ENCODE results near the gene OST4.
A peak's percentile ranks its signal among the peaks of the same experiment; 100 is the strongest.
"Not testable (repeated sequence)": the region's sequence is repeated elsewhere in the genome, so short reads cannot be mapped to it uniquely, and the experiment has no call there.

OST4 gene

DNA sequence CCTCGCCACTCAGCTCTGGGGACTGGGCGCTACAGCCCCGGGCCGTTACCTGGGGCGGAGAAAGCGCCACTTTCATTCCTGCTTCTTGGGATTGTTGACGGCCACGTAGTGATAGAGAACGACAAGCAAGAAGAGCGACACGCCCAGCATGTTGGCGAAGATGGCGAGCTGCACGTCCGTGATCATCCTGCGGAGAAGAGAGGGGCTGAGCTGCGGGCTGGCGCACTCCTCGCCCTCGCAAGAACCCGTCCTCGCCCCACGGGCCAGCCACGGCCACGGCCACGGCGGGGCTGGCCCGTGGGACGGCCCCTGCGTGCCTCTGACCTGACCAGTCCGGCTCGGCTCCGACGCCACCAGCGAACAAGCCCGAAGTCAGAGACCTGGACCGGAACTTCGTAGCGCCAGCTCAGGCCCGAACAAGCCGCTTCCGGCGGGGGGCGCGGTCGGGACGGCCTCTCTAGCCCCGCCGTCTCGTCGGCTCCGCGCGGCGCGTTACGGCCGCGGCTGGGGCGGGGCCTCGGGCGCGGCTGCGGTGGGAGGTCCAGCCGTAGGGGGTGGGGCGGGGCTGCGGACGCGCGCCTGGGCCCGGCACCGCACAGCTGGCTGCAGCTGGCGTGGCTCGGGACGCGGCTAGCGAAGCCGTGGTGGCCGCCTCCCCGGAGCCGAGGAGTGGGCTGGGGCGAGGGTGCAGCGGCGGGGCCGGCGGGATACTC is at the start of gene OST4:
OST4 (minus strand) TSS at position 378 of the 713 bp plus-strand sequence.
- peak within 1 kb of the TSS; percentile 98 for H3K4me3 Mint-ChIP-seq
- H3K9me3 Mint-ChIP-seq, result no peaks in the 10 kb centered on the region
- H3K36me3 Mint-ChIP-seq (ENCODE audit: low read depth), result peaks cover 39% of the 10 kb centered on the region
- H3K4me1 Mint-ChIP-seq (ENCODE audit: low read depth), result peaks cover 76% of the 10 kb centered on the region
- no peaks in the 10 kb centered on the region for H3K27me3 Mint-ChIP-seq
- peak within 1 kb of the TSS; percentile 93 for H3K27ac Mint-ChIP-seq

DNA sequence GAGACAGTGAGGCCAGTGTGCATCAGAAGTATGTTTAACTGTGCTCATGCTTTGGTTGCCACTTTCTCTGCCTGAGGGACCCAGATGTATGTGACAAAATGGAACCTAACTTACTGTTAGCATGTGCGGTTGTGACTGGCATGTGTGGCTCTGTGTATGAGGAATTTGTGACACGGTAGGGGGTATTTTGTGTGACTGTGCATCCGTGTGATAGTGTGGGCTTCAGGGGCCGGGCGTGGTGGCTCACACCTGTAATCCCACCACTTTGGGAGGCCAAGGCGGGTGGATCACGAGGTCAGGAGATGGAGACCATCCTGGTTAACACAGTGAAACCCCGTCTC is 47.8 kb upstream of the OST4 start:
- Mint-ChIP-seq H3K4me1 (ENCODE audit: low read depth) (peaks cover 23% of the 10 kb centered on the region), H3K4me3 (peak overlapping the region; percentile 84), H3K27ac (peak overlapping the region; percentile 88), H3K27me3 (peaks cover 39% of the 10 kb centered on the region)
- H3K9me3 Mint-ChIP-seq; H3K36me3 Mint-ChIP-seq (ENCODE audit: low read depth): not testable (repeated sequence)

DNA sequence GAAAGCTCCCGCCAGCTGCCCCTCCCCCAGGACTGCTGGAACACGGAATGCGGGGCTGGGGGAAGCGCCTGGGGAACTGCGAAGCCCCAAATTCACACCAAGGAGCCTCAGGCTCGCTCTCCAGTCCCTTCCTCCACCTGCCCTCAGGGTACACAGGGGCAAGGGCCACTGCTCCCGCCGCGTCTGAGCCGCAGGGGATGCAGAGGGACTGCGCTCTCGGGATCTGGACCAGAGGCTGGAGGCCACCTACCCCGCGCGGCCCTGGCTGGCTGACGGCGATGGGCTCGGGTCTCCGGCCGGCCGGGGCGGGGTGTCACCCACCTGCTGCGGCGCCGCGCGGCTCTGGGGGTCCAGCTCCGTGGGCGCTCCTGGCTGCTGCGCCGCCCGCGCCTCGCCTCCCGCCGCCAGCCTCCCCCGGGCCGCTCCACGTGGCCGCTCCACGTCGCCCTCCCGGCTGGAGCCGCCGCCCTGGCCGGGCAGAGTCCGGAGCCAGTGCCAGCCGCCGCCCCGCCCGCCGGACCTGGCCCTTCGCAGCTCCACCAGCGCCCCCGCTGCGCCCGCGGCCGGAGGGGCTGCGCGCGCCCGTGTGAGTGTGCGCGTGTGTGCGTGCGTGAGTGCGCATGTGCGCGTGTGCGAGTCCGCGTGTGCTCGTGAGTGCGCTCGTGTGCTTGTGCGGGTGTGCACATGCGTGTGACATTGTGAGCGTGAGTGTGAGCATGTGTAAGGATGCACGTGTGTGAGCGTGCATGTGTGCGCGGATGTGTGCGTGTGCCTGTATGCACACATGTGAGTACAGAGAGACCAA is 47.3 kb upstream of the OST4 start, which contains the start of gene CGREF1:
CGREF1 (minus strand) TSS at position 604 of the 805 bp plus-strand sequence. CDS start 14,762 bp downstream, outside the sequence.
- H3K4me3 Mint-ChIP-seq, result peak within 1 kb of the TSS; percentile 84
- H3K9me3 Mint-ChIP-seq, result no peaks in the 10 kb centered on the region
- H3K27ac Mint-ChIP-seq, result peak within 1 kb of the TSS; percentile 88
- peaks cover 39% of the 10 kb centered on the region for H3K27me3 Mint-ChIP-seq
- no peaks in the 10 kb centered on the region for H3K36me3 Mint-ChIP-seq (ENCODE audit: low read depth)
- peaks cover 17% of the 10 kb centered on the region for H3K4me1 Mint-ChIP-seq (ENCODE audit: low read depth)

DNA sequence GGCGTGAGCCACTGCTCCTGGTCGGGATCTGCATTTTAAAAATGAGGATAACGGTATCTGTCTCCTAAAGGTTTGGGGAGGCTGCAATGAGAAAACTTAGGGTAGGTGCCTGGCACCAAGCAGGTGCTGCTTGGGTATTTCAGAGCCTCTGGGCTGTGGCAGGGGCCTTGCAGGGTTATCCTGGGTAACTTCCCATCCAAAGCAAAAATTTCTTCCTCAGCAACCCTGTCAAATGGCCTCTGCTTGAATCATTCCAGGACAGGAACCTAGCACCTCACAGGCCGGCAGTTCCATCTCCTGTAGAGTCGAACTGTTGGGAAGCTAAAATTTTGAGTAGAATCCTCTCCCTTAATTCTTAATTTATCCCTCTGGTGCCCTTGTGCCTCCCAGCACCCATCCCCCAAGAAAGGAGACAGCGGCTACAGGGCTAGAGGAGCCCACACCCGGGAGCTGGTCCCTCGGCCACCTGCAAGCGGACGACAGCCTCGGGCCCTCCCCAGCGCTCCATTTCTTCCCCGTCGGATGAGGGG is 46.6 kb upstream of the OST4 start:
- Mint-ChIP-seq H3K9me3 (no peaks in the 10 kb centered on the region), H3K36me3 (ENCODE audit: low read depth) (no peaks in the 10 kb centered on the region), H3K4me1 (ENCODE audit: low read depth) (peaks cover 14% of the 10 kb centered on the region), H3K4me3 (peak overlapping the region; percentile 73), H3K27ac (no peak overlapping the region), H3K27me3 (peaks cover 39% of the 10 kb centered on the region)

DNA sequence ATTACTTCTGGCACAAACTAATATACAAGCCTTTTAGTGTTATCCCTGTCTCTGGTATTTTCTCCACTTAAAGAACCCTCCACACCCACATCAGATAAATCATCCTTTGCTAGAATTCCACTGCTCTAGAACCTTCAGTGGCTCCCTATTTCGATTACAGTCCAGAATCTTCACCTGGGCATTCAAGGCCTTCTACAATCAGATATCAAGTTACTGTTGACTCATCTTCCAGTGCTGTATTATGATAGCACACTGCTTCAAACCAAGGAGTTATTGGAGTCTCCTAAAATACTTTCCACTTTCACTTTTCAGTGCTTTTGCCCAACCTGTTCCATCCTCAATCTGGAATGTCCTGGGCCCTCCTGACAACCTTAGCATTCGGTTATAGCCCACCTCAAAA is 44.1 kb upstream of the OST4 start:
- H3K36me3 Mint-ChIP-seq (ENCODE audit: low read depth), result no peaks in the 10 kb centered on the region
- no peak overlapping the region for H3K4me3 Mint-ChIP-seq
- H3K4me1 Mint-ChIP-seq (ENCODE audit: low read depth), result peaks cover 11% of the 10 kb centered on the region
- peaks cover 24% of the 10 kb centered on the region for H3K27me3 Mint-ChIP-seq
- no peak overlapping the region for H3K27ac Mint-ChIP-seq
- no peaks in the 10 kb centered on the region for H3K9me3 Mint-ChIP-seq

DNA sequence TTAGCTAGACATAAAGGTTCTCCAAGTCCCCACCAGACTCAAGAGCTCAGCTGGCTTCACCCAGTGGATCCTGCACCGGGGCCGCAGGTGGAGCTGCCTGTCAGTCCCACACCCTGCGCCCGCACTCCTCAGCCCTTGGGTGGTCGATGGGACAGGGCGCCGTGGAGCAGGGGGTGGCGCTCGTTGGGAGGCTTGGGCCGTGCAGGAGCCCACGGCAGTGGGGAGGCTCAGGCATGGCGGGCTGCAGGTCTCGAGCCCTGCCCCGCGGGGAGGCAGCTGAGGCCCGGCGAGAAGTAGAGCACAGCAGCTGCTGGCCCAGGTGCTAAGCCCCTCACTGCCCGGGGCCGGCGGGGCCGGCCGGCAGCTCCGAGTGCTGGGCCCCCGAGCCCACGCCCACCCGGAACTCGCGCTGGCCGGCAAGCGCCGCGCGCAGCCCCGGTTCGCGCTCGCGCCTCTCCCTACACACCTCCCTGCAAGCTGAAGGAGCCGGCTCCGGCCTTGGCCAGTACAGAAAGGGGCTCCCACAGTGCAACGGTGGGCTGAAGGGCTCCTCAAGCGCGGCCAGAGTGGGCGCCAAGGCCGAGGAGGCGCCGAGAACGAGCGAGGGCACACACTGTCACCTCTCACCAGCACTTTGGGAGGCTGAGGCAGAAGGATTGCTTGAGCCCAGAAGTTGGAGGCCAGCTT is 40.1 kb upstream of the OST4 start:
- not testable (repeated sequence) for H3K4me3 Mint-ChIP-seq; H3K9me3 Mint-ChIP-seq; H3K4me1 Mint-ChIP-seq (ENCODE audit: low read depth)

DNA sequence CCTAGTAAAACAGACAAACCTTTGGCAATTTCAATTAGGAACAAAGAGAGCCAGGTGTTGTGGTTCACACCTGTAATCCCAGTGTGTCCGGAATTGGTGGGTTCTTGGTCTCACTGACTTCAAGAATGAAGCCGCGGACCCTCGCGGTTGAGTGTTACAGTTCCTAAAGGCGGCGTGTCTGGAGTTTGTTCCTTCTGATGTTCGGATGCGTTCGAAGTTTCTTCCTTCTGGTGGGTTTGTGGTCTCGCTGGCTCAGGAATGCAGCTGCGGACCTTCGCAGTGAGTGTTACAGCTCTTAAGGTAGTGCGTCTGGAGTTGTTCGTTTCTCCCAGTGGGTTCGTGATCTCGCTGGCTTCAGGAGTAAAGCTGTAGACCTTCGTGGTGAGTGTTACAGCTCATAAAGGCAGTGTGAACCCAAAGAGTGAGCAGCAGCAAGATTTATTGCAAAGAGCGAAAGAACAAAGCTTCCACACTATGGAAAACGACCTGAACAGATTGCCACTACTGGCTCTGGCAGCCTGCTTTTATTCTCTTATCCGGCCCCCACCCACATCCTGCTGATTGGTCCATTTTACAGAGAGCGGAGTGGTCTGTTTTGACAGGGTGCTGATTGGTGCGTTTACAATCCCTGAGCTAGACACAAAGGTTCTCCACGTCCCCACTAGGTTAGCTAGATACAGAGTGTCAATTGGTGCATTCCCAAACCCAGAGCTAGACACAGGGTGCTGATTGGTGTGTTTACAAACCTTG is 39.3 kb upstream of the OST4 start:
- H3K4me1 Mint-ChIP-seq (ENCODE audit: low read depth); H3K27me3 Mint-ChIP-seq; H3K27ac Mint-ChIP-seq; H3K4me3 Mint-ChIP-seq; H3K36me3 Mint-ChIP-seq (ENCODE audit: low read depth); H3K9me3 Mint-ChIP-seq: not testable (repeated sequence)

More for the DNA sequence above, 40.1 kb upstream of the OST4 start:
- not testable (repeated sequence) for H3K27ac Mint-ChIP-seq; H3K36me3 Mint-ChIP-seq (ENCODE audit: low read depth); H3K27me3 Mint-ChIP-seq

DNA sequence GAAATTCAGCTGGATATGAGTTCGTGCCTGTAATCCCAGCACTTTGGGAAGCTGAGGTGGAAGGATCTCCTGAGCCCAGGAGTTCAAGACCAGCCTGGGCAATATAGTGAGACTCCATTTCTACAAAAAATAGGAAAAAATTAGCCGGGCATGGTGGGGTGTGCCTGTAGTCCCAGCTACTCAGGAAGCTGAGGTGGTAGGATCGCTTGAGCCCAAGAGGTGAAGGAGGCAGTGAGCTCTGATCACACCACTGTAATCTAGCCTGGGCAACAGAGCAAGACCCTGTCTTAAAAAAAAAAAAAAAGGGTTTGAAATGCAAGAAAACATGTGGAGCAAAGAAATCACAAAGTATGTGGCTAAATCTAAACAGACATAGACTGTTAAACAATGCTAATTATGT is 37.6 kb upstream of the OST4 start:
- Mint-ChIP-seq H3K4me1 (ENCODE audit: low read depth) (no peaks in the 10 kb centered on the region), H3K4me3 (no peak overlapping the region), H3K27ac (no peak overlapping the region), H3K27me3 (peaks cover 3% of the 10 kb centered on the region), H3K36me3 (ENCODE audit: low read depth) (no peaks in the 10 kb centered on the region), H3K9me3 (no peaks in the 10 kb centered on the region)

DNA sequence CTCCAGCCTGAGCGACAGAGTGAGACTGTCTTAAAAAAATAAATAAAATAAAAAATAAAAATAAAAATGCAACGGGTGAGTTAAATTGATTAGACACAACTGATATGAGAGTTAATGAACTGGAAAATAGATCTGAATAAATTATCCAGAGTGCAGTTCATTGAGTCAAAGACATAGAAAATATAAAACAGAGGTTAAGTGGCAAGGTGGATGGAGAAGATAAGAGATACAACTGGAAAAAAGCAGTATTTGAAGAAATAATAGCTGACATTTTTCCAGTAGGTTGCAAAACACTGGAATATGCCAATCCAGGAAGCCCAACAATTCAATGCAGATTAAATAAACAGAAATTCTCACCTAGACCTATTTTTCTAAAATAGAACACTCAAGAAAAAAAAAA is 36.8 kb upstream of the OST4 start:
- no peak overlapping the region for H3K27ac Mint-ChIP-seq
- no peaks in the 10 kb centered on the region for H3K36me3 Mint-ChIP-seq (ENCODE audit: low read depth)
- H3K4me1 Mint-ChIP-seq (ENCODE audit: low read depth), result no peaks in the 10 kb centered on the region
- peaks cover 3% of the 10 kb centered on the region for H3K27me3 Mint-ChIP-seq
- H3K4me3 Mint-ChIP-seq, result no peak overlapping the region
- no peaks in the 10 kb centered on the region for H3K9me3 Mint-ChIP-seq

DNA sequence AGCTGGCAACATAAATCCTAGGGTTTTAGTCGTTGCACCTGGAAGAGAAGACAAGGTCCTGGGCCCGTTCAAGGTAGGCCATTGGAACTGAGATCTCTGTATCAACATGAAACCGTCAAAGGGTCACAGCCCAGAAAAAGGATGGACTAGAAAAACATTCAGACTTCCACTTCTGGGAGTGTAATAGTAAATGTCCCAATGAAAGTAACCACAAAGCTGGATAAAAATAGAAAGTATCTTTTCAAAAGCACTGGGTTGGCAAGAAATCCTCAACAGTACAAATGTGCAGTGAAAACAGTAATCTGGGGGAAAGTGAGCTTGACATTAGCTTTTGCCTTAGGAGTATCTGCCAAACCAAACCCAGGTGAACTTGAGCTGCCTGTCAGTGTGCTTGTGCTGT is 34.5 kb upstream of the OST4 start:
- peaks cover 3% of the 10 kb centered on the region for H3K27me3 Mint-ChIP-seq
- no peak overlapping the region for H3K27ac Mint-ChIP-seq
- H3K9me3 Mint-ChIP-seq, result no peaks in the 10 kb centered on the region
- no peak overlapping the region for H3K4me3 Mint-ChIP-seq
- no peaks in the 10 kb centered on the region for H3K4me1 Mint-ChIP-seq (ENCODE audit: low read depth)
- no peaks in the 10 kb centered on the region for H3K36me3 Mint-ChIP-seq (ENCODE audit: low read depth)

DNA sequence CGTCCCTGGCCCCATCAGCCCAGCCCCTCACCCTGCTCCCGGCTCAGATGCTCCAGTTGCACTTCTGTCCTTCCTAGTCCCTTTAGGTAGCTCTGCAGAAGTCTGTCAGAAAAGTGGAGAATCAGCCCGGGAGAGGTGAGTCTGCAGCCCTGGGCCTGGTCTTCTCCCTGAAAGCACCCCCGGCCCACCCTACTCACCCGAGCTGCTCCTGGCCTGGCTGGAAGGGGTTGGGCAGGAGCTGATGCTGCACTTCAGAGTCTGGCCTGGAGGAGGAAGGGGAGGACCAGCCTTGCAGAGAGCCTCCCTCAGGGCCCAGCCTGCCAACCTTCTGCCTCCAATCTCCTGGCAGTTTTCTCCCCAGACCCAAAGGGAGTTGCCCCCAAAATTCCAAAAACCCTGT is 30.9 kb upstream of the OST4 start:
- H3K4me3 Mint-ChIP-seq, result no peak overlapping the region
- H3K27ac Mint-ChIP-seq, result no peak overlapping the region
- peaks cover 3% of the 10 kb centered on the region for H3K27me3 Mint-ChIP-seq
- no peaks in the 10 kb centered on the region for H3K36me3 Mint-ChIP-seq (ENCODE audit: low read depth)
- no peaks in the 10 kb centered on the region for H3K4me1 Mint-ChIP-seq (ENCODE audit: low read depth)
- H3K9me3 Mint-ChIP-seq, result no peaks in the 10 kb centered on the region

DNA sequence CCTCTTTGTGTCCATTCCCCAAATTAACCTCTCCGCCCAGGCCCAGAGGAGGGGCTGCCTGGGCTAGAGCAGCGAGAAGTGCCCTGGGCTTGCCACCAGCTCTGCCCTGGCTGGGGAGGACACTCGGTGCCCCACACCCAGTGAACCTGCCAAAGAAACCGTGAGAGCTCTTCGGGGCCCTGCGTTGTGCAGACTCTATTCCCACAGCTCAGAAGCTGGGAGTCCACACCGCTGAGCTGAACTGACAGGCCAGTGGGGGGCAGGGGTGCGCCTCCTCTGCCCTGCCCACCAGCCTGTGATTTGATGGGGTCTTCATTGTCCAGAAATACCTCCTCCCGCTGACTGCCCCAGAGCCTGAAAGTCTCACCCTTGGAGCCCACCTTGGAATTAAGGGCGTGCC is 28.6 kb upstream of the OST4 start:
- Mint-ChIP-seq H3K4me1 (ENCODE audit: low read depth) (peaks cover 10% of the 10 kb centered on the region), H3K27ac (no peak overlapping the region)

DNA sequence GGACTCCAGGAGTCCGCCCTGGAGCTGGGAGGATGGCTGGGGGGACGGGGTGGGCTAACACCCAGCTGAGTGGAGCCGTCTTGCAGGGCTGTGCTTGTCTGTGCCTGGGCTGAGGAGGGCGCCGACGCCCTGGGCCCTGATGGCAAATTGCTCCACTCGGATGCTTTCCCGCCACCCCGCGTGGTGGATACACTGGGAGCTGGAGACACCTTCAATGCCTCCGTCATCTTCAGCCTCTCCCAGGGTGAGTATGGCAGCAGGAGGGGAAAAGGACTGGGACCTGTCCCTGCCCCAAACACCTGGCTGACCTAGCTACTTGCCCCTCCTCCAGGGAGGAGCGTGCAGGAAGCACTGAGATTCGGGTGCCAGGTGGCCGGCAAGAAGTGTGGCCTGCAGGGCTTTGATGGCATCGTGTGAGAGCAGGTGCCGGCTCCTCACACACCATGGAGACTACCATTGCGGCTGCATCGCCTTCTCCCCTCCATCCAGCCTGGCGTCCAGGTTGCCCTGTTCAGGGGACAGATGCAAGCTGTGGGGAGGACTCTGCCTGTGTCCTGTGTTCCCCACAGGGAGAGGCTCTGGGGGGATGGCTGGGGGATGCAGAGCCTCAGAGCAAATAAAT is 28.0 kb upstream of the OST4 start:
- Mint-ChIP-seq H3K36me3 (ENCODE audit: low read depth) (no peaks in the 10 kb centered on the region), H3K9me3 (no peaks in the 10 kb centered on the region), H3K4me1 (ENCODE audit: low read depth) (peaks cover 10% of the 10 kb centered on the region), H3K4me3 (no peak overlapping the region), H3K27ac (no peak overlapping the region), H3K27me3 (no peaks in the 10 kb centered on the region)

More for the DNA sequence above, 28.6 kb upstream of the OST4 start:
- H3K9me3 Mint-ChIP-seq, result no peaks in the 10 kb centered on the region
- no peak overlapping the region for H3K4me3 Mint-ChIP-seq
- H3K36me3 Mint-ChIP-seq (ENCODE audit: low read depth), result no peaks in the 10 kb centered on the region
- no peaks in the 10 kb centered on the region for H3K27me3 Mint-ChIP-seq

DNA sequence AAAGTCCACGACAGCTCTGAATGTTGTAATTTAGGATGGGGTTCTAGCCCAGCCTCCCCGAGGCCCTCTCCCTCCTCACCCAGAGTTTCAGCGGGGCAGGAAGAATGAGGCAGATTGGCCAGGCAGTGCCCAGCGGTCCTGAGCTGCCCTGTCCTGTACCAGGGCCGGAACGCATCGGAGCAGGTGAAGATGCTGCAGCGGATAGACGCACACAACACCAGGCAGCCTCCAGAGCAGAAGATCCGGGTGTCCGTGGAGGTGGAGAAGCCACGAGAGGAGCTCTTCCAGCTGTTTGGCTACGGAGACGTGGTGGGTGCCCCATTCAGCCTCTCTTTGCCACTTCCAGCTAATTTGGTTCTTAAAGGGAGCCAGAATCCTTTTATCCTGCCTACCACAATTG is 25.9 kb upstream of the OST4 start:
- Mint-ChIP-seq H3K9me3 (no peaks in the 10 kb centered on the region), H3K4me1 (ENCODE audit: low read depth) (peaks cover 10% of the 10 kb centered on the region), H3K4me3 (no peak overlapping the region), H3K27ac (no peak overlapping the region), H3K27me3 (no peaks in the 10 kb centered on the region), H3K36me3 (ENCODE audit: low read depth) (no peaks in the 10 kb centered on the region)

Data from stimulated activated naive CD8-positive, alpha-beta T cell treated with anti-CD3 and anti-CD28 coated beads, Interleukin-15, Interleukin-2, amounts not matched to agents 100 ng/mL and 50 ng/mL, for 24 hours (primary cell).